RWPE1 (cell line): Measurements from ENCODE around the gene PITHD1.

Experiments used
- CTCF ChIA-PET: fragments of 350-600 bp; sonication (Branson Sonifier 250); formaldehyde crosslinking; extraction: SDS; loops from one replicate; lab custom pipeline; 2021; lab: Yijun Ruan, JAX
- POLR2A ChIA-PET: fragments of 400-600 bp; formaldehyde crosslinking; extraction: SDS; loops from one replicate; lab custom pipeline; 2020; ENCODE audit warnings: antibody characterized with exemption; ENCODE audit not compliant: low non-redundant PET; lab: Yijun Ruan, JAX
- DNase-seq: peaks from one replicate; pipeline ENCODE4 v3.0.0; 2012; ENCODE audit warnings: low spot score
- H3K27ac ChIP-seq: fragments of 450-650 bp; 2 replicates; pipeline ENCODE4 v1.5.1; 2017
- TF ChIP-seq, protein P1 (sequence below): fragments of 450-650 bp; conservative IDR thresholded peaks from 2 replicates; pipeline ENCODE4 v1.5.1; 2017; ENCODE audit warnings: low read depth, mild to moderate bottlenecking

The PITHD1 gene

GRCh38 chr1:23798662-23799142, 20.5 kb downstream of the PITHD1 start:
- TF ChIP-seq, protein P1, sequence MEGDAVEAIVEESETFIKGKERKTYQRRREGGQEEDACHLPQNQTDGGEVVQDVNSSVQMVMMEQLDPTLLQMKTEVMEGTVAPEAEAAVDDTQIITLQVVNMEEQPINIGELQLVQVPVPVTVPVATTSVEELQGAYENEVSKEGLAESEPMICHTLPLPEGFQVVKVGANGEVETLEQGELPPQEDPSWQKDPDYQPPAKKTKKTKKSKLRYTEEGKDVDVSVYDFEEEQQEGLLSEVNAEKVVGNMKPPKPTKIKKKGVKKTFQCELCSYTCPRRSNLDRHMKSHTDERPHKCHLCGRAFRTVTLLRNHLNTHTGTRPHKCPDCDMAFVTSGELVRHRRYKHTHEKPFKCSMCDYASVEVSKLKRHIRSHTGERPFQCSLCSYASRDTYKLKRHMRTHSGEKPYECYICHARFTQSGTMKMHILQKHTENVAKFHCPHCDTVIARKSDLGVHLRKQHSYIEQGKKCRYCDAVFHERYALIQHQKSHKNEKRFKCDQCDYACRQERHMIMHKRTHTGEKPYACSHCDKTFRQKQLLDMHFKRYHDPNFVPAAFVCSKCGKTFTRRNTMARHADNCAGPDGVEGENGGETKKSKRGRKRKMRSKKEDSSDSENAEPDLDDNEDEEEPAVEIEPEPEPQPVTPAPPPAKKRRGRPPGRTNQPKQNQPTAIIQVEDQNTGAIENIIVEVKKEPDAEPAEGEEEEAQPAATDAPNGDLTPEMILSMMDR = no peak
- peak overlapping the region; percentile 98 for H3K27ac ChIP-seq
- CTCF ChIA-PET = interaction anchor here (0.5 to 1.2 kb wide), 2 partner anchors 27 to 102 kb away, joined by 3 to 7 read pairs; no protein-coding TSS in a partner anchor
- no peak for DNase-seq
- POLR2A ChIA-PET = interaction anchor here (0.7 to 1.7 kb wide), 3 partner anchors 9 to 44 kb away, joined by 3 to 5 read pairs (median 4); no protein-coding TSS in a partner anchor

- CTCF ChIA-PET = interaction anchor here (0.5 kb wide), 2 partner anchors 78 to 102 kb away, joined by 3 to 4 read pairs; no protein-coding TSS in a partner anchor
- TF ChIP-seq, protein P1 = no peak
- H3K27ac ChIP-seq = peak overlapping the region; percentile 98
- DNase-seq = no peak
- POLR2A ChIA-PET = interaction anchor here (0.8 to 2.9 kb wide), 5 partner anchors 10 to 27 kb away, joined by 3 to 15 read pairs (median 5); partner anchors contain the start of gene PITHD1
Measured at GRCh38 chr1:23799255-23799569, 21.0 kb downstream of the PITHD1 start.

GRCh38 chr1:23799570-23800399, 21.6 kb downstream of the PITHD1 start:
- TF ChIP-seq, protein P1 = no peak
- CTCF ChIA-PET = interaction anchor here (0.5 to 1.1 kb wide), 4 partner anchors 8 to 356 kb away, joined by 3 to 5 read pairs (median 4); no protein-coding TSS in a partner anchor
- peak overlapping the region; percentile 98 for H3K27ac ChIP-seq
- DNase-seq = peak; percentile 97
- POLR2A ChIA-PET = interaction anchor here (0.9 to 2.9 kb wide), 5 partner anchors 8 to 22 kb away, joined by 3 to 15 read pairs (median 5); partner anchors contain the start of gene PITHD1

GRCh38 chr1:23800400-23801337, 22.5 kb downstream of the PITHD1 start, which contains the start of gene GALE:
TSS of gene GALE (minus strand) at chr1:23800754. CDS start at chr1:23799007, 1,747 bp downstream.
- POLR2A ChIA-PET = interaction anchor here (1.2 to 2.9 kb wide), 4 partner anchors 9 to 21 kb away, joined by 3 to 15 read pairs (median 6); no protein-coding TSS in a partner anchor
- peak; percentile 93 for DNase-seq
- CTCF ChIA-PET = interaction anchor here (0.6 to 2.3 kb wide), 4 partner anchors 9 to 355 kb away, joined by 3 to 13 read pairs (median 4); no protein-coding TSS in a partner anchor
- peak within 1 kb of the TSS; percentile 98 for H3K27ac ChIP-seq
- TF ChIP-seq, protein P1 = no peak

DNA sequence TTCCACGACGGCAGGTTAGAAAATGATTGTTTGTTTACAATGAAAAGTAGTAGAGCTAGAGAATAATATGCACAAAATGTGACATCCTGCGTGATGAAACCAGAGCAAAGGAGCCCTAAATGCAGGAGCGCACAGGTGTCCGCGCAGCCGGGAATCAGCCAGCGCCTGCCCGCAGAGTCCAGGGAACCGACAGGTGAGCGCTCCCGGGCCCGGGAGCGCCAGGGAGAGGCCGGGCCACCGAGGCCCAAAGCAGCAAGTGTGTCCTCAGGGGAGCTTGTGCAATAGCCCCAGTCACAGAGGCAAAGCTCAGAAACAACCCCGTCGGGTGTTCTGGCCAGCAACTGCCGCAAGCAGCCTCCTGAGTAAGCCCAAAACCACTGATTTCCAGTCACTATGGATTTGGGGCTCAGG, 23.1 kb downstream of the PITHD1 start:
- H3K27ac ChIP-seq = peak overlapping the region; percentile 98
- TF ChIP-seq, protein P1 = no peak
- ChIA-PET POLR2A (interaction anchor here (1.2 to 2.9 kb wide), 3 partner anchors 10 to 21 kb away, joined by 3 to 15 read pairs (median 8); no protein-coding TSS in a partner anchor), CTCF (interaction anchor here (0.5 to 2.3 kb wide), 2 partner anchors 10 to 118 kb away, joined by 3 to 13 read pairs; no protein-coding TSS in a partner anchor)
- DNase-seq = no peak
